NCI-H1694 (cell line): ENCODE results near the gene CCDC18.
"Not testable (repeated sequence)": the region's sequence is repeated elsewhere in the genome, so short reads cannot be mapped to it uniquely, and the experiment has no call there.

Experiments used
- DNase-seq: peaks from one replicate; lab custom pipeline; 2025; lab: John Stamatoyannopoulos, UW

The CCDC18 gene

DNA sequence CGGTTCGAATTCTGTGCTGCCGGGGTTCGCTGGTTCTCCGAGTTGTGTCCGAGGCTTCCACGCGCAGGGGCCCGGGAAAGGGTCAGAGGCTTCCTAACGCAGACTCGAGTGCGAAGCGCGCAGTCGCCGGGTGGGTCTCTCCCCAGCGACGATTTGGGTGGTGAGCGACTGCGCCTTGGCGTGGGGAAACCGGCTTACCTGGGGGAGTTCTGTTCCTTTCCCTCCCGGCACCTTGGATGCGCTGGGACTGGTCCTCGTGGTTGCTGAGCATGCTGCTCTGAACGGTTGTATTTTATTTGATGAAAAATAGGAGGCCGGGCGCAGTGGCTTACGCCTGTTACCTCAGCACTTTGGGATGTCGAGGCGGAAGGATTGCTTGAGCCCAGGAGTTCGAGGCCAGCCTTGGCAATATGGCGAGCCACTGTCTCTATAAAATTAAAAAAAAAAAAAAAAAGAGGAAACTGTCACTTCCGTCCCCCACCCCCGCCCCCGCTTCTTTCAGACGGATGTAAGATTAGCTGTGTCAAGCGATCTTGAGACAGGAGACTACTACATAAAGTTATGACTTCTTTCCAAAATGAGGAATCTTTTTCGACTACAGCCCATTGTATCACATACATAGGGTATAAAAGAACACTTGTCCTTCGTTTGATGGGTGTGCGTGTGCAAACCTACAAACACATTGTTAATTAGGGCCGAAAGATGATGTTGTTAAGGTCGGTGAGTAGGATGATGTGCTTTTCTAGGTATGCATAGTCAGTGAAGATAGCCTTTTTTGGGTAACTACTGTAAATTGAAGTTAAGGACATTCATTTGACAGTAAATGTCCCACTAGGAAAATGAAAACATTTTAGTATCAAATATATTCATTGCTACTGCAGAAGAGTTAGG is at the start of gene CCDC18:
TSS of gene CCDC18 (plus strand) at position 2 of the 891 bp plus-strand sequence. CDS start 2,638 bp downstream, outside the sequence.
- DNase-seq, result no peak

DNA sequence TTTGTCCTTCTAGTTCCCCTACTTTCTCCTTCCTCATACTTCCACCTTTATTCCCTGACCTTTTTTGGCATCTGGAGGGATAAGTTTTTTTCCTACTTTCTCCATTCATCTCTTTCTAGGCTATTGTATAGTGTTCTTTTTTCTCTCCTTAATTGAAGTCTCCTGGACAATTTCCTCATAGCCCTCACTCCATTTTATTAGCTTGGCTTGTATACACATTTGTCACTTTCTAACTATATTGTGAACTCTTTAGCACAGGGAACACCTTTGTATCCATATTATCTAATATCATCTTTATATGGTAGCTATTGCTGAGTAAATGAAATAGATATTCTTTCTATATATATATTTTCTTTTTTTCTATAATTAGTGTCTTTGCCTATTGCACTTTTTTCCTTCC is 47.9 kb upstream of the CCDC18 start:
- DNase-seq, result no peak

- no peak for DNase-seq
These were observed 44.1 kb upstream of the CCDC18 start for GRCh38 chr1:93136445-93136844.

GRCh38 chr1:93137604-93138292 is 42.8 kb upstream of the CCDC18 start:
- DNase-seq, result no peak

DNA sequence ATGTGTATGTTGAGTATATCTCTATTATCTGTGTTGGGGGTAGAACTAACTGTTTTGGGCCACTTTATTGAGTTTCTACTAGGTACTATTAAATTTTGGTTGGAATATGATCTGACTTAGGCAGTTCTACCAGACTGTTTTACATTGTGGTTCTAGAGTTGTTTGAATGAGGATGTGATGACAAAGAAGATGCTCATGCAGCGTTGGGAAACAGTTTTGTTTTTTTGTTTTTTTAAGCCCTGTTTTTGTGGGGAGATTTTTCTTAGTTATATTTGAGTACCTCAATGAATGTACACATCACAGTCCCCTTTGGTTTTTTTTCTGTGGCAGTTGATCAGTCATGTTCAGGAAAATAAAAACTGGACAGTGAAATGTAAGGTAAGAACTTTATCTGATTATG is 40.4 kb upstream of the CCDC18 start:
- no peak for DNase-seq

DNA sequence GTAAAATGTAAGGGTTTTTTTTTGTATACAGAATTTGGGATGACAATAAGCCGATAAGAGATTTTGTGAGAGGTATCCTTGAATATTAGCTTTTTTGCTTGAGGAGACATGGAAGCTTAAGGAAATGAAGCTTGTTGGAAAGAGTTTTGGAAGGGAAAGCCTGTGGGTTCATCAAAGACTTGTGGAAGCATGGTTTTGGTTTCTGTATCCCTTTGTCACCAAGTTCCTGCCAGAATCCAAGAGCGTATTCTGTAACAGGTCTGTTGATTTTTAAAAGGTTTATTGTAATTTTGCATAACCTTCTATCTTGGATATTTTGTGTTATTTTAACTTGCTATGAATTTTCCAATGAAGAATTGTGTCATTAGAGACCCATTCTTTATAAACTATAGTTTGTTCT is 38.4 kb upstream of the CCDC18 start:
- DNase-seq, result no peak

GRCh38 chr1:93143136-93143535 is 37.4 kb upstream of the CCDC18 start:
- no peak for DNase-seq

- DNase-seq, result no peak
These were observed 36.8 kb upstream of the CCDC18 start for GRCh38 chr1:93143769-93144168.

GRCh38 chr1:93148001-93148400 is 32.5 kb upstream of the CCDC18 start:
- DNase-seq, result no peak

- DNase-seq, result no peak
These were observed 29.8 kb upstream of the CCDC18 start for GRCh38 chr1:93150729-93151128.

- DNase-seq, result no peak
These were observed 29.1 kb upstream of the CCDC18 start for GRCh38 chr1:93151474-93151873.

DNA sequence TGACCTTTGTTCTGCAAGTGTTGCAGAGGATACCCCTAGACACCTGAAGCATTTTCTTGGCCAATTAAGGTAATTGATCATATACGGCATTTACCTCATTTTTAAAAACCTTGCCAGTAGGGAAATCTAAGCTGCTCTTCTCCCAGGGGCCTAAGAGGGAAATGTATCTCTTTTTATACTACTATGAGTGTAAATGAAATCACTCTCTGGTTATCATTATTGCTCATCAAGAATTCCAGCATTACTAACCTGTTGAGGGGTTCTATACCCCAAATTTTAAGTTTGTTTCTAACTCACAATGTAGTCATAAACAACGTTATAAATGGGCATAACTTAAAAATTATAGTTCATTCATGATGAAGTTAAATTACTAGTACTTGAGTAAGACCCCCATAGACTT is 27.7 kb upstream of the CCDC18 start:
- DNase-seq, result no peak

DNA sequence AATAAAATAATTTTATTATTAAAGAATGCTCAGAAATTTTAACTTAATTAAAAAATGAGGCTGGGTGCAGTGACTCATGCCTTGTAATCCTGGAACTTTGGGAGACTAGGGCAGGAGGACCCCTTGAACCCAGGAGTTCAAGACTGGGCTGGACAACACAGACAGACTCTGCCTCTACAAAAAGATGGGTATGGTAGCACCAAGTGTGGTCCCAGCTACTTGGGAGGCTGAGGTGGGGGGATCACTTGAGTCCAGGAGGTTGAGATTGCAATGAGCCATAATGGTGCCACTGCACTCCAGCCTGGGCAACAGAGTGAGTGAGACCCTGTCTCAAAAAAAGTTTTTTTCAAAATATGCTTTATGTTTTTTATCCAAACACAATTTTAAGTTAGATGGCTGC is 25.6 kb upstream of the CCDC18 start:
- no peak for DNase-seq

GRCh38 chr1:93155335-93155734 is 25.2 kb upstream of the CCDC18 start:
- no peak for DNase-seq

DNA sequence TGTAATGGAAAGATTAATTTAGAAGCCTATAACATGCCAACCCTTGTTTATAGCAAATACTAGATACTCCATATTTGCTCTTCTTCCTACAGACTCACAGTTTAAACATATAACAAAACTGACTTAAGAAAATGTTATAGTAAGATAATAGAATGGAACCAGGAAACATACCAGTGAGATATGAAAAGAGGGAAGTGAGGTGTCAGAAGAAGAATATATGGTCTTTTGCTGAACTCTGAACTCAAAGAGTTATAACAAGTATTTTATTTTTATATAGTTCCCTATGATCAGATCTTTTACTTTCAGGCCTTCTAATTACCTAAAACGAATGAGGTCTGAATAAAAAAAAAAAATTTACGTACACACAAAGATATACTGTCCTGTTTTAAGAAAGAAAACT is 21.2 kb upstream of the CCDC18 start:
- DNase-seq, result no peak

- not testable (repeated sequence) for DNase-seq
These were observed 17.2 kb upstream of the CCDC18 start for GRCh38 chr1:93163314-93163713.

GRCh38 chr1:93164816-93165215 is 15.7 kb upstream of the CCDC18 start:
- DNase-seq, result no peak

DNA sequence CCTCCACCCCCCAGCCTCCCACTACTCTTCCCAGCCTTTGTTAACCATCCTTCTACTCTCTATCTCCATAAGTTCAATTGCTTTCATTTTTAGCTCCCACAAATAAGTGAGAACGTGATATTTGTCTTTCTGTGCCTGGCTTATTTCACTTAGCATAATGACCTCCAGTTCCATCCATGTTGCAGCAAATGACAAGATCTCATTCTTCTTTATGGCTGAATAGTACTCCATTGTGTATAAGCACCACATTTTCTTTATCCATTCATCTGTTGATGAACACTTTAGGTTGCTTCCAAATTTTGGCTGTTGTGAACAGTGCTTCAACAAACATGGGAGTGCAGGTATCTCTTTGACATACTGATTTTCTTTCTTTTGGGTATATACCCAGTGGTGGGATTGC is 14.6 kb upstream of the CCDC18 start:
- DNase-seq, result not testable (repeated sequence)

DNA sequence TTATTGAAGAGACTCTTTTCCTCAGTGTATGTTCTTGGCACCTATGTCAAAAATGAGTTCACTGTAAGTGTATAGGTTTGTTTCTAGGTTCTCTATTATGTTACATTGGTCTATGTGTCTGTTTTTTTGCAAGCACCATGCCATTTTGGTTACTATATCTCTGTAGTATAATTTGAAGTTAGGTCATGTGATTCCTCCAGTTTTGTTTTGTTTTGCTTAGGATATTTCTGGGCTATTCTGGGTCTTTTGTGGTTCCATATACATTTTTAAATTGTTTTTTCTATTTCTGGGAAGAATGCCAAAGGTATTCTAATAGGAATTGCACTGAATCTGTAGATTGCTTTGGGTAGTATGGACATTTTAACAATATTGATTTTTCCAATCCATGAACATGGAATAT is 13.5 kb upstream of the CCDC18 start:
- no peak for DNase-seq

DNA sequence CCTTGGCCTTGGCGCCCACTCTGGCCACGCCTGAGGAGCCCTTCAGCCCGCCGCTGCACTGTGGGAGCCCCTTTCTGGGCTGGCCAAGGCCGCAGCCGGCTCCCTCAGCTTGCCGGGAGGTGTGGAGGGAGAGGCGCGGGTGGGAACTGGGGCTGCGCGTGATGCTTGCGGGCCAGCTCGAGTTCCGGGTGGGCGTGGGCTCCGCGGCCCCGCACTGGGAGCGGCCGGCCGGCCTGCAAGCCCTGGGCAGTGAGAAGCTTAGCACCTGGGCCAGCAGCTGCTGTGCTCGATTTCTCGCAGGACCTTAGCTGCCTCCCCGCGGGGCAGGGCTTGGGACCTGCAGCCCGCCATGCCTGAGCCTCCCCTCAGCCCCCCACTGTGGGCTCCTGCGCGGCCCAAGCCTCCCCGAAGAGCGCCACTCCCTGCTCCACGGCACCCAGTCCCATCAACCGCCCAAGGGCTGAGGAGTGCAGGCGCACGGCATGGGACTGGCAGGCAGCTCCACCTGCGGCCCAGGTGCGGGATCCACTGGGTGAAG is 10.3 kb upstream of the CCDC18 start:
- DNase-seq, result not testable (repeated sequence)

DNA sequence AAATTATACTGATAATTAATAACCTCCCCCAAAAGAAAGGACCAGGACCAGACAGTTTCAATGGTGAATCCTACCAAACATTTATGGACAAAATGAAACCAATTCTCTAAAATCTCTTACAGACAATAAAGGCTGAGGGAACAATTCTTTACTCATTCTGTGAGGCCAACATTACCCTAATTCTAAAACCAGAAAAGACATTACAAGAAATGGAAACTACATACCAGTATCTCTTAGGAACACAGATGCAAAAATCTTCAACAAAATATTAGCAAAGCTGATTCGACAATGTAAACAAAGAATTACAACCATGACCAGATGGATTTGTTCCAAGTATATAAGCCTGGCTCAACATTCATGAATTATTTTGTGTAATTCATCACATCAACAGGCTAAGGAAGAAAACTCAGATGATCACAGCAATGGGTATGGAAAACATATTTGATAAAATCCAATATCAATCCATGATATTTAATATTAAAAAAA is 8.9 kb upstream of the CCDC18 start:
- no peak for DNase-seq

- DNase-seq, result no peak
These were observed 7.7 kb upstream of the CCDC18 start for GRCh38 chr1:93172778-93173177.

- not testable (repeated sequence) for DNase-seq
These were observed 5.9 kb upstream of the CCDC18 start for GRCh38 chr1:93174638-93175037.
